RWPE1 (cell line): ENCODE results near the gene AP3S1.

ENCODE experiments used
- CTCF ChIA-PET: fragments of 350-600 bp; sonication (Branson Sonifier 250); formaldehyde crosslinking; extraction: SDS; loops from one replicate; lab custom pipeline; 2021; lab: Yijun Ruan, JAX
- POLR2A ChIA-PET: fragments of 400-600 bp; formaldehyde crosslinking; extraction: SDS; loops from one replicate; lab custom pipeline; 2020; ENCODE audit warnings: antibody characterized with exemption; ENCODE audit not compliant: low non-redundant PET; lab: Yijun Ruan, JAX
- DNase-seq: peaks from one replicate; pipeline ENCODE4 v3.0.0; 2012; ENCODE audit warnings: low spot score
- H3K27ac ChIP-seq: fragments of 450-650 bp; 2 replicates; pipeline ENCODE4 v1.5.1; 2017
- CTCF ChIP-seq: fragments of 450-650 bp; conservative IDR thresholded peaks from 2 replicates; pipeline ENCODE4 v1.5.1; 2017; ENCODE audit warnings: low read depth, mild to moderate bottlenecking

AP3S1 gene

GRCh38 chr5:115952588-115952987 lies 110.9 kb downstream of the AP3S1 start:
- POLR2A ChIA-PET, result no interaction called here
- CTCF ChIA-PET, result no interaction called here

GRCh38 chr5:115954144-115954543 lies 112.4 kb downstream of the AP3S1 start:
- no peak overlapping the region for H3K27ac ChIP-seq
- ChIA-PET POLR2A (no interaction called here), CTCF (no interaction called here)
- no peak for TF ChIP-seq CTCF
- no peak for DNase-seq

More at GRCh38 chr5:115952588-115952987, 110.9 kb downstream of the AP3S1 start:
- TF ChIP-seq CTCF, result no peak
- no peak overlapping the region for H3K27ac ChIP-seq
- DNase-seq, result no peak

GRCh38 chr5:115956957-115957356 lies 115.2 kb downstream of the AP3S1 start:
- ChIA-PET POLR2A (no interaction called here), CTCF (no interaction called here)
- no peak for DNase-seq
- no peak overlapping the region for H3K27ac ChIP-seq
- no peak for TF ChIP-seq CTCF

GRCh38 chr5:115961381-115962238 lies 119.9 kb downstream of the AP3S1 start:
- POLR2A ChIA-PET, result no interaction called here
- H3K27ac ChIP-seq, result no peak overlapping the region
- no peak for DNase-seq
- CTCF ChIA-PET, result interaction anchor here (0.7 kb wide), 1 partner anchor 328 kb away, joined by 3 read pairs; no protein-coding TSS in a partner anchor
- TF ChIP-seq CTCF, result no peak

GRCh38 chr5:115962239-115962564 lies 120.5 kb downstream of the AP3S1 start, which contains the start of gene LVRN:
TSS of gene LVRN (plus strand) at chr5:115962475. CDS start at chr5:115962618, 143 bp downstream.
- ChIA-PET CTCF (interaction anchor here (0.7 kb wide), 1 partner anchor 327 kb away, joined by 3 read pairs; no protein-coding TSS in a partner anchor), POLR2A (no interaction called here)
- H3K27ac ChIP-seq, result no peak within 1 kb of the TSS
- DNase-seq, result no peak
- TF ChIP-seq CTCF, result no peak

GRCh38 chr5:115962565-115963402 lies 121.0 kb downstream of the AP3S1 start:
- no peak overlapping the region for H3K27ac ChIP-seq
- ChIA-PET POLR2A (no interaction called here), CTCF (interaction anchor here (0.7 to 1.0 kb wide), 2 partner anchors 23 to 326 kb away, joined by 3 read pairs; no protein-coding TSS in a partner anchor)
- no peak for TF ChIP-seq CTCF
- no peak for DNase-seq
